Stimulated activated naive CD4-positive, alpha-beta T cell treated with Interleukin-2 at 50 U/mL for 16 hours (primary cell): ENCODE data around the gene CAP2.
"Not testable (repeated sequence)": the region's sequence is repeated elsewhere in the genome, so short reads cannot be mapped to it uniquely, and the experiment has no call there.

Source experiments
- DNase-seq: peaks from one replicate; lab custom pipeline; 2025; lab: John Stamatoyannopoulos, UW

The CAP2 gene

GRCh38 chr6:17501982-17502704 lies 108.7 kb downstream of the CAP2 start:
- DNase-seq: no peak

- DNase-seq: no peak
Measured at GRCh38 chr6:17503051-17503450, 109.7 kb downstream of the CAP2 start.

- DNase-seq: no peak
Measured at GRCh38 chr6:17504005-17504404, 110.6 kb downstream of the CAP2 start.

GRCh38 chr6:17505062-17505476 lies 111.7 kb downstream of the CAP2 start:
- no peak for DNase-seq

GRCh38 chr6:17505767-17506280 lies 112.4 kb downstream of the CAP2 start:
- no peak for DNase-seq

- no peak for DNase-seq
Measured at GRCh38 chr6:17506531-17506930, 113.1 kb downstream of the CAP2 start.

GRCh38 chr6:17506962-17507361 lies 113.6 kb downstream of the CAP2 start:
- DNase-seq: no peak

- no peak for DNase-seq
Measured at GRCh38 chr6:17511084-17511483, 117.7 kb downstream of the CAP2 start.

- DNase-seq: no peak
Measured at GRCh38 chr6:17511580-17511979, 118.2 kb downstream of the CAP2 start.

GRCh38 chr6:17519120-17519519 lies 125.7 kb downstream of the CAP2 start:
- no peak for DNase-seq

- no peak for DNase-seq
Measured at GRCh38 chr6:17525637-17526036, 132.2 kb downstream of the CAP2 start.

- DNase-seq: no peak
Measured at GRCh38 chr6:17527076-17527475, 133.7 kb downstream of the CAP2 start.

- no peak for DNase-seq
Measured at GRCh38 chr6:17530321-17530835, 137.0 kb downstream of the CAP2 start.

GRCh38 chr6:17536586-17536985 lies 143.2 kb downstream of the CAP2 start:
- DNase-seq: no peak

- no peak for DNase-seq
Measured at GRCh38 chr6:17542243-17542642, 148.8 kb downstream of the CAP2 start.

GRCh38 chr6:17545681-17546080 lies 152.3 kb downstream of the CAP2 start:
- DNase-seq: not testable (repeated sequence)

- no peak for DNase-seq
Measured at GRCh38 chr6:17551383-17551958, 158.1 kb downstream of the CAP2 start.

GRCh38 chr6:17552861-17553260 lies 159.5 kb downstream of the CAP2 start:
- no peak for DNase-seq

- DNase-seq: no peak
Measured at GRCh38 chr6:17556014-17556413, 162.6 kb downstream of the CAP2 start.

GRCh38 chr6:17562636-17563035 lies 169.2 kb downstream of the CAP2 start:
- DNase-seq: no peak

- no peak for DNase-seq
Measured at GRCh38 chr6:17565399-17565798, 172.0 kb downstream of the CAP2 start.

- no peak for DNase-seq
Measured at GRCh38 chr6:17574866-17575560, 181.6 kb downstream of the CAP2 start.

GRCh38 chr6:17577059-17577458 lies 183.7 kb downstream of the CAP2 start:
- no peak for DNase-seq
